K562 (cell line): Measurements from ENCODE around the gene ZKSCAN4. TPM values are rescaled to one million over a fixed set of nuclear protein-coding genes. Genes with fewer than 3 reads are reported as not detected.

Source experiments
- ELK1 ChIP-seq: sonication (generic); formaldehyde crosslinking; IDR thresholded peaks from 2 replicates; pipeline ENCODE4 v1.8.1; 2022; ENCODE audit warnings: missing genetic modification reagents
- PHF8 ChIP-seq: fragments of 200-600 bp; sonication (generic); IDR thresholded peaks from 2 replicates; pipeline ENCODE4 v1.6.1; 2012; ENCODE audit warnings: mixed run types, mild to moderate bottlenecking, inconsistent platforms, low read length, moderate library complexity, borderline replicate concordance
- POLR2H ChIP-seq: IDR thresholded peaks from 2 replicates; pipeline ENCODE4 v1.6.1; 2016; ENCODE audit warnings: missing genetic modification characterization, low read depth, mild to moderate bottlenecking, control low read depth, missing compliant biosample characterization, moderate library complexity
- RFX7 ChIP-seq: fragments of 250-450 bp; sonication (Bioruptor Pico); IDR thresholded peaks from 2 replicates; pipeline ENCODE4 v1.5.1; 2021; ENCODE audit warnings: mild to moderate bottlenecking
- SMARCA5 ChIP-seq: fragments of 450-650 bp; IDR thresholded peaks from 2 replicates; pipeline ENCODE4 v1.6.1; 2016
- THRAP3 ChIP-seq: fragments of 450-650 bp; IDR thresholded peaks from 2 replicates; pipeline ENCODE4 v1.6.1; 2016; ENCODE audit warnings: mild to moderate bottlenecking, inconsistent platforms, borderline replicate concordance
- TOE1 ChIP-seq, 2 experiments: fragments of 450-650 bp in 1 of 2; sonication (generic) in 1 of 2; formaldehyde crosslinking in 1 of 2; IDR thresholded peaks; 2 replicates each; pipeline versions ENCODE4 v1.7.1 to v1.8.0; 2016 to 2022; ENCODE audit warnings: borderline replicate concordance in 2 of 2, mild to moderate bottlenecking in 2 of 2, antibody characterized with exemption in 1 of 2, inconsistent platforms in 1 of 2, low read depth in 1 of 2, missing genetic modification reagents in 1 of 2, moderate library complexity in 1 of 2
- TRIM24 ChIP-seq, 2 experiments: fragments of 450-650 bp; IDR thresholded peaks; 2 replicates each; pipeline ENCODE4 v1.6.1; 2016
- ZNF318 ChIP-seq, 2 experiments: fragments of 450-650 bp; IDR thresholded peaks; 2 replicates each; pipeline ENCODE4 v1.6.1; 2016; ENCODE audit warnings: mild to moderate bottlenecking in 2 of 2, borderline replicate concordance in 1 of 2, low read depth in 1 of 2, moderate library complexity in 1 of 2
- polyA plus RNA-seq, 8 experiments: library from polyadenylated mRNA; depleted of rRNA in 4 of 8; stranded (reverse) in 5 of 8; unstranded in 3 of 8; fragments of >200 nt; fragmentation: Nextera tagmentation in 2 of 8; fragmentation: Illumina TruSeq in 1 of 8; extraction: Ambion mirVana in 2 of 8; extraction: Trizol in 1 of 8; gene quantifications; 2 replicates each; pipeline versions ENCODE4 v1.2.1 to v1.2.3, GENCODE V29; 2011 to 2014; ENCODE audit warnings: inconsistent platforms in 1 of 8, missing spikeins in 1 of 8
- total RNA-seq, 7 experiments: library from RNA; depleted of rRNA in 6 of 7; stranded (reverse); fragments of >200 nt in 6 of 7; fragmentation: Illumina TruSeq in 2 of 7; extraction: Trizol in 2 of 7; gene quantifications; 2 replicates each; pipeline versions ENCODE4 v1.2.1 to v1.2.3, GENCODE V29; 2011 to 2021; ENCODE audit warnings: low replicate concordance in 1 of 7
- TF ChIP-seq, protein P1 (sequence below): sonication (generic); formaldehyde crosslinking; IDR thresholded peaks from 2 replicates; pipeline ENCODE4 v1.8.1; 2023; ENCODE audit warnings: mild to moderate bottlenecking, missing genetic modification reagents, moderate library complexity

Gene ZKSCAN4
- total and polyA plus RNA-seq, 9 of the 15 experiments (the other 6 are each of a cell fraction or from before 2014, with no cell fraction given), result 1.2 to 5.3 (median 4.7) TPM

- no peak for TF ChIP-seq ELK1 (CRISPR knock-in tag)
- no peak for TF ChIP-seq TOE1 (IDR thresholded peaks at IDR 0.05; ENCODE audit: borderline replicate concordance)
- no peak for TF ChIP-seq TOE1 (CRISPR knock-in tag; IDR thresholded peaks at IDR 0.05; ENCODE audit: borderline replicate concordance, low read depth)
- TF ChIP-seq ZNF318 (IDR thresholded peaks at IDR 0.05; ENCODE audit: borderline replicate concordance in 1 of 2, low read depth in 1 of 2), result peak in 1 of 2 experiments; percentile 84; a peak in 1 of 4 replicates
- TF ChIP-seq RFX7 (CRISPR knock-in tag), result no peak
- peak; percentile 68; the same call in 1 of the 2 replicates for TF ChIP-seq SMARCA5
- no peak for TF ChIP-seq PHF8
- 0 out of 4 replicates have a peak, but pooled peaks of 1 of the 2 experiments have one; percentile 1 for TF ChIP-seq TRIM24 (IDR thresholded peaks at IDR 0.05)
- TF ChIP-seq POLR2H (tag), result no peak; the same call in 1 of the 2 replicates
- peak; percentile 84; the same call in 1 of the 2 replicates for TF ChIP-seq THRAP3
- TF ChIP-seq, protein P1, sequence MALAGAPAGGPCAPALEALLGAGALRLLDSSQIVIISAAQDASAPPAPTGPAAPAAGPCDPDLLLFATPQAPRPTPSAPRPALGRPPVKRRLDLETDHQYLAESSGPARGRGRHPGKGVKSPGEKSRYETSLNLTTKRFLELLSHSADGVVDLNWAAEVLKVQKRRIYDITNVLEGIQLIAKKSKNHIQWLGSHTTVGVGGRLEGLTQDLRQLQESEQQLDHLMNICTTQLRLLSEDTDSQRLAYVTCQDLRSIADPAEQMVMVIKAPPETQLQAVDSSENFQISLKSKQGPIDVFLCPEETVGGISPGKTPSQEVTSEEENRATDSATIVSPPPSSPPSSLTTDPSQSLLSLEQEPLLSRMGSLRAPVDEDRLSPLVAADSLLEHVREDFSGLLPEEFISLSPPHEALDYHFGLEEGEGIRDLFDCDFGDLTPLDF, result 0 out of 2 replicates have a peak, but pooled peaks have one; percentile 11
Measured at GRCh38 chr6:28213213-28213523, 38.9 kb downstream of the ZKSCAN4 start (continued).
